Adrenal gland (tissue), 5 donors: Measurements from ENCODE around the gene OLFM2.

Source experiments
- CTCF ChIP-seq, 6 experiments: fragments of 450-650 bp in 4 of 6; fragments of 200-600 bp in 2 of 6; sonication (generic) in 1 of 6; IDR thresholded peaks; 1 replicate in 5 of 6; 2 replicates in 1 of 6; pipeline versions ENCODE4 v1.5.1 to v1.8.0; 2016 to 2021; ENCODE audit warnings: antibody characterized with exemption in 6 of 6, mild to moderate bottlenecking in 2 of 6, moderate library complexity in 1 of 6
- POLR2A ChIP-seq, 2 donors: fragments of 450-650 bp; IDR thresholded peaks; one replicate each; pipeline ENCODE4 v1.6.1; 2017; ENCODE audit warnings: antibody characterized with exemption in 2 of 2, mild to moderate bottlenecking in 2 of 2, moderate library complexity in 1 of 2
- donor health status: DM: no; HTN: no; CAD: no.

- TF ChIP-seq CTCF (IDR thresholded peaks at IDR 0.05) (peak in 3 of 6 experiments; percentile 17 to 27 (median 20)), POLR2A (IDR thresholded peaks at IDR 0.05) (no peak)
These were observed 88.3 kb downstream of the OLFM2 start for GRCh38 chr19:9848060-9848459.
